Spleen (tissue), 7 donors: ENCODE measurements around the gene AGBL3.

Source experiments
- CTCF ChIP-seq, 11 experiments: fragments of 200-600 bp in 7 of 11; fragments of 450-650 bp in 4 of 11; sonication (generic) in 4 of 11; IDR thresholded peaks in 8 of 11; conservative IDR thresholded peaks in 3 of 11; 1 replicate in 7 of 11; 2 replicates in 4 of 11; pipeline versions ENCODE4 v1.4.0 to v1.8.0; 2016 to 2021; ENCODE audit warnings: antibody characterized with exemption in 11 of 11, inconsistent platforms in 4 of 11, mild to moderate bottlenecking in 1 of 11
- POLR2A ChIP-seq, 3 donors: fragments of 450-650 bp; IDR thresholded peaks; one replicate each; pipeline ENCODE4 v1.5.1; 2017; ENCODE audit warnings: antibody characterized with exemption in 3 of 3, mild to moderate bottlenecking in 1 of 3
- POLR2AphosphoS5 ChIP-seq, 3 donors: sonication (generic); formaldehyde crosslinking; IDR thresholded peaks; one replicate each; pipeline ENCODE4 v1.5.1; 2017; ENCODE audit warnings: antibody characterized with exemption in 3 of 3
- donor health status: DM: no; HTN: no; CAD: no; lungs with moderate emphysema.
- donor health status: DM: no; HTN: no; CAD: no.
- donor health status: DM: no; HTN: no; CAD: no.

DNA sequence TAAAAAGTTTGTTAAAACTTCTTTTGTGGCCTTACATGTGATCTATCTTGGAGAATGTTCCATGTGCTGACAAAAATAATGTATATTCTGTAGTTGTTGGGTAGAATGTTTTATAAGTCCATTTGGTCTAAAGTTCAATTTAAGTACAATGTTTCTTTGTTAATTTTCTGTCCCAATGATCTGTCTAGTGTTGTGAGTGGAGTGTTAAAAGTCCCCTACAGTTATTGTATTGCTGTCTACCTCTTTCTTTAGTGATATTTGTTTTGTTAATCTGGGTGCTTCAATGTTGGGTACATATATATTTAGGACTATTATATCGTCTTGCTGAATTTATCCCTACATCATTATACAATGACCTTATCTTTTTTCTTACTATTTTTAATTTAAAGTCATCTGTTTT lies 168.4 kb downstream of the AGBL3 start:
- TF ChIP-seq CTCF (IDR thresholded peaks at IDR 0.05 in 8 of 11, conservative IDR thresholded peaks at IDR 0.05 in 3 of 11) (no peak), POLR2AphosphoS5 (IDR thresholded peaks at IDR 0.05) (no peak), POLR2A (IDR thresholded peaks at IDR 0.05) (no peak)
